ENCODE results near the gene PIGB. TPM values are rescaled to one million over a fixed set of nuclear protein-coding genes. Genes with fewer than 3 reads are reported as not detected.

Gene PIGB
- total and polyA plus RNA-seq, 2 of the 8 experiments (the other 6 are each of a cell fraction or from before 2014, with no cell fraction given): 4.3 to 11.7 TPM

DNA sequence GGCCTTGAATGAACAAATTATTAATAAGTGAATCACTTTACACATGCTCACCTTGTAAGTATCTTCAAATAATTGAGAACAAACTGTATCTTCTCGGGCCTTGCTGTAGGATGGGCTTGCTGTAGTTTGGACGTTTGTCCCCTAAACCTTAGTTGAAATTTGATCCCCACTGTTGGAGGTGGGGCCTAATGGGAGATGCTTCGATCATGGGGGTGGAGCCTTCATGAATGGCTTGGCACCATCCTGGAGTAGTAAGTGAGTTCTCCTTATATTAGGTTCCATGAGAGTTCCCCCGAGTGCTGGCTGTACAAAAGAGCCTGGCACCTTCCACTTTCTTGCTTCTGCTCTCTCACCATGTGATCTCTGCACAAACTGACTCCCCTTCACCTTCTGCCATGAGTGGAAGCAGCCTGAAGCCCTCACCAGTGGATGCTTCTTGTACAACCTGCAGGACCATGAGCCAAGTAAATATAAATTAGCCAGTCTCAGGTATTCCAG lies 29.3 kb downstream of the PIGB start (continued):
- TF ChIP-seq POLR2A (IDR thresholded peaks at IDR 0.05; ENCODE audit: control extremely low read depth in 1 of 2, low read depth in 2 of 2, low read length in 2 of 2) (no peak), CHD1 (IDR thresholded peaks at IDR 0.05; ENCODE audit: low read depth, low read length) (no peak), CBX5 (IDR thresholded peaks at IDR 0.05; ENCODE audit: low read depth, low read length) (no peak), JUND (IDR thresholded peaks at IDR 0.05; ENCODE audit: low read length) (no peak)
- TF ChIP-seq, protein P1, sequence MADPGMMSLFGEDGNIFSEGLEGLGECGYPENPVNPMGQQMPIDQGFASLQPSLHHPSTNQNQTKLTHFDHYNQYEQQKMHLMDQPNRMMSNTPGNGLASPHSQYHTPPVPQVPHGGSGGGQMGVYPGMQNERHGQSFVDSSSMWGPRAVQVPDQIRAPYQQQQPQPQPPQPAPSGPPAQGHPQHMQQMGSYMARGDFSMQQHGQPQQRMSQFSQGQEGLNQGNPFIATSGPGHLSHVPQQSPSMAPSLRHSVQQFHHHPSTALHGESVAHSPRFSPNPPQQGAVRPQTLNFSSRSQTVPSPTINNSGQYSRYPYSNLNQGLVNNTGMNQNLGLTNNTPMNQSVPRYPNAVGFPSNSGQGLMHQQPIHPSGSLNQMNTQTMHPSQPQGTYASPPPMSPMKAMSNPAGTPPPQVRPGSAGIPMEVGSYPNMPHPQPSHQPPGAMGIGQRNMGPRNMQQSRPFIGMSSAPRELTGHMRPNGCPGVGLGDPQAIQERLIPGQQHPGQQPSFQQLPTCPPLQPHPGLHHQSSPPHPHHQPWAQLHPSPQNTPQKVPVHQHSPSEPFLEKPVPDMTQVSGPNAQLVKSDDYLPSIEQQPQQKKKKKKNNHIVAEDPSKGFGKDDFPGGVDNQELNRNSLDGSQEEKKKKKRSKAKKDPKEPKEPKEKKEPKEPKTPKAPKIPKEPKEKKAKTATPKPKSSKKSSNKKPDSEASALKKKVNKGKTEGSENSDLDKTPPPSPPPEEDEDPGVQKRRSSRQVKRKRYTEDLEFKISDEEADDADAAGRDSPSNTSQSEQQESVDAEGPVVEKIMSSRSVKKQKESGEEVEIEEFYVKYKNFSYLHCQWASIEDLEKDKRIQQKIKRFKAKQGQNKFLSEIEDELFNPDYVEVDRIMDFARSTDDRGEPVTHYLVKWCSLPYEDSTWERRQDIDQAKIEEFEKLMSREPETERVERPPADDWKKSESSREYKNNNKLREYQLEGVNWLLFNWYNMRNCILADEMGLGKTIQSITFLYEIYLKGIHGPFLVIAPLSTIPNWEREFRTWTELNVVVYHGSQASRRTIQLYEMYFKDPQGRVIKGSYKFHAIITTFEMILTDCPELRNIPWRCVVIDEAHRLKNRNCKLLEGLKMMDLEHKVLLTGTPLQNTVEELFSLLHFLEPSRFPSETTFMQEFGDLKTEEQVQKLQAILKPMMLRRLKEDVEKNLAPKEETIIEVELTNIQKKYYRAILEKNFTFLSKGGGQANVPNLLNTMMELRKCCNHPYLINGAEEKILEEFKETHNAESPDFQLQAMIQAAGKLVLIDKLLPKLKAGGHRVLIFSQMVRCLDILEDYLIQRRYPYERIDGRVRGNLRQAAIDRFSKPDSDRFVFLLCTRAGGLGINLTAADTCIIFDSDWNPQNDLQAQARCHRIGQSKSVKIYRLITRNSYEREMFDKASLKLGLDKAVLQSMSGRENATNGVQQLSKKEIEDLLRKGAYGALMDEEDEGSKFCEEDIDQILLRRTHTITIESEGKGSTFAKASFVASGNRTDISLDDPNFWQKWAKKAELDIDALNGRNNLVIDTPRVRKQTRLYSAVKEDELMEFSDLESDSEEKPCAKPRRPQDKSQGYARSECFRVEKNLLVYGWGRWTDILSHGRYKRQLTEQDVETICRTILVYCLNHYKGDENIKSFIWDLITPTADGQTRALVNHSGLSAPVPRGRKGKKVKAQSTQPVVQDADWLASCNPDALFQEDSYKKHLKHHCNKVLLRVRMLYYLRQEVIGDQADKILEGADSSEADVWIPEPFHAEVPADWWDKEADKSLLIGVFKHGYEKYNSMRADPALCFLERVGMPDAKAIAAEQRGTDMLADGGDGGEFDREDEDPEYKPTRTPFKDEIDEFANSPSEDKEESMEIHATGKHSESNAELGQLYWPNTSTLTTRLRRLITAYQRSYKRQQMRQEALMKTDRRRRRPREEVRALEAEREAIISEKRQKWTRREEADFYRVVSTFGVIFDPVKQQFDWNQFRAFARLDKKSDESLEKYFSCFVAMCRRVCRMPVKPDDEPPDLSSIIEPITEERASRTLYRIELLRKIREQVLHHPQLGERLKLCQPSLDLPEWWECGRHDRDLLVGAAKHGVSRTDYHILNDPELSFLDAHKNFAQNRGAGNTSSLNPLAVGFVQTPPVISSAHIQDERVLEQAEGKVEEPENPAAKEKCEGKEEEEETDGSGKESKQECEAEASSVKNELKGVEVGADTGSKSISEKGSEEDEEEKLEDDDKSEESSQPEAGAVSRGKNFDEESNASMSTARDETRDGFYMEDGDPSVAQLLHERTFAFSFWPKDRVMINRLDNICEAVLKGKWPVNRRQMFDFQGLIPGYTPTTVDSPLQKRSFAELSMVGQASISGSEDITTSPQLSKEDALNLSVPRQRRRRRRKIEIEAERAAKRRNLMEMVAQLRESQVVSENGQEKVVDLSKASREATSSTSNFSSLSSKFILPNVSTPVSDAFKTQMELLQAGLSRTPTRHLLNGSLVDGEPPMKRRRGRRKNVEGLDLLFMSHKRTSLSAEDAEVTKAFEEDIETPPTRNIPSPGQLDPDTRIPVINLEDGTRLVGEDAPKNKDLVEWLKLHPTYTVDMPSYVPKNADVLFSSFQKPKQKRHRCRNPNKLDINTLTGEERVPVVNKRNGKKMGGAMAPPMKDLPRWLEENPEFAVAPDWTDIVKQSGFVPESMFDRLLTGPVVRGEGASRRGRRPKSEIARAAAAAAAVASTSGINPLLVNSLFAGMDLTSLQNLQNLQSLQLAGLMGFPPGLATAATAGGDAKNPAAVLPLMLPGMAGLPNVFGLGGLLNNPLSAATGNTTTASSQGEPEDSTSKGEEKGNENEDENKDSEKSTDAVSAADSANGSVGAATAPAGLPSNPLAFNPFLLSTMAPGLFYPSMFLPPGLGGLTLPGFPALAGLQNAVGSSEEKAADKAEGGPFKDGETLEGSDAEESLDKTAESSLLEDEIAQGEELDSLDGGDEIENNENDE (IDR thresholded peaks at IDR 0.05; ENCODE audit: insufficient replicate concordance, low read length): no peak

All from H1 (cell line).